Thyroid gland (tissue), 4 donors: ENCODE measurements around the gene SLC22A3.

Source experiments
- POLR2A ChIP-seq, 2 donors: fragments of 450-650 bp; IDR thresholded peaks; one replicate each; pipeline ENCODE4 v1.6.1; 2017; ENCODE audit warnings: antibody characterized with exemption in 2 of 2, mild to moderate bottlenecking in 2 of 2, moderate library complexity in 1 of 2
- TF ChIP-seq, protein P1 (sequence below), 6 experiments: fragments of 200-600 bp in 3 of 6; fragments of 450-650 bp in 3 of 6; sonication (generic) in 3 of 6; IDR thresholded peaks; one replicate each; pipeline ENCODE4 v1.5.1; 2016 to 2019; ENCODE audit warnings: antibody characterized with exemption in 6 of 6, mild to moderate bottlenecking in 2 of 6, inconsistent platforms in 1 of 6, moderate library complexity in 1 of 6

DNA sequence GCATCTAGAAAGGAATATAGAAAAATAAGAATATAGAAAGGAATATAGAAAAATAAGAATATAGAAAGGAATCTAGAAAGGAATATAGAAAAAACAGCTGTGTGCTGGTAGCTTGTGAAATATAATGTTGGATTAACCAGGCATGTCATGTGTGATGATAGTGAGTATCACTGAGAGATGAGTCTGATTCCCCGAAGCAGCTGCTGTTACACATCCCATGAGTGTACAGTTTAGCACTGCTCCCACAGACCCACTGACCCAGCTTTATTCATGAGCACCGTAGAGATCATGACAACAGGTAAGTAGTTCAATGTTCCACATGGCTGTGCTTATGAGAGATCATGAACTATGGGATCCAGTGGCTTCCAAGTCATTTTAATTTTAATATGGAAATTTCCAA is 64.8 kb downstream of the SLC22A3 start:
- TF ChIP-seq, protein P1, sequence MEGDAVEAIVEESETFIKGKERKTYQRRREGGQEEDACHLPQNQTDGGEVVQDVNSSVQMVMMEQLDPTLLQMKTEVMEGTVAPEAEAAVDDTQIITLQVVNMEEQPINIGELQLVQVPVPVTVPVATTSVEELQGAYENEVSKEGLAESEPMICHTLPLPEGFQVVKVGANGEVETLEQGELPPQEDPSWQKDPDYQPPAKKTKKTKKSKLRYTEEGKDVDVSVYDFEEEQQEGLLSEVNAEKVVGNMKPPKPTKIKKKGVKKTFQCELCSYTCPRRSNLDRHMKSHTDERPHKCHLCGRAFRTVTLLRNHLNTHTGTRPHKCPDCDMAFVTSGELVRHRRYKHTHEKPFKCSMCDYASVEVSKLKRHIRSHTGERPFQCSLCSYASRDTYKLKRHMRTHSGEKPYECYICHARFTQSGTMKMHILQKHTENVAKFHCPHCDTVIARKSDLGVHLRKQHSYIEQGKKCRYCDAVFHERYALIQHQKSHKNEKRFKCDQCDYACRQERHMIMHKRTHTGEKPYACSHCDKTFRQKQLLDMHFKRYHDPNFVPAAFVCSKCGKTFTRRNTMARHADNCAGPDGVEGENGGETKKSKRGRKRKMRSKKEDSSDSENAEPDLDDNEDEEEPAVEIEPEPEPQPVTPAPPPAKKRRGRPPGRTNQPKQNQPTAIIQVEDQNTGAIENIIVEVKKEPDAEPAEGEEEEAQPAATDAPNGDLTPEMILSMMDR (IDR thresholded peaks at IDR 0.05): no peak
- TF ChIP-seq POLR2A (IDR thresholded peaks at IDR 0.05): no peak
